Measurements from ENCODE around the gene NLRP3. TPM values are rescaled to one million over a fixed set of nuclear protein-coding genes. Genes with fewer than 3 reads are reported as not detected.

NLRP3 gene
- total RNA-seq, 1 experiment from 2014 or later, result 0.33 TPM

GRCh38 chr1:247444571-247444970 is 28.6 kb downstream of the NLRP3 start:
- Histone ChIP-seq H3K27me3 (ENCODE audit: control insufficient read depth, insufficient read depth, low read length) (no peaks in the 10 kb centered on the region; the same call in 1 of the 2 replicates), H3K27ac (ENCODE audit: low read length) (no peak overlapping the region), H3K9me3 (ENCODE audit: control insufficient read depth, insufficient read depth, low read depth, low read length) (no peaks in the 10 kb centered on the region), H3K4me3 (ENCODE audit: low read depth in 2 of 2, low read length in 2 of 2) (no peak overlapping the region), H3K36me3 (ENCODE audit: control insufficient read depth, insufficient read depth, low read length) (no peaks in the 10 kb centered on the region), H3K4me1 (ENCODE audit: control insufficient read depth, insufficient read depth, low read length) (no peaks in the 10 kb centered on the region)
- DNase-seq (ENCODE audit: low read depth, low spot score) (no peak), ATAC-seq (no peak)
- no TSS peak for BruUV-seq (replicated peaks)
- in situ Hi-C loops (cut with HindIII; ENCODE audit: low pct_unique_long_range_greater_than_20kb, low sequenced_read_pairs) (no loop called here), intact Hi-C loops (cut with micrococcal nuclease; ENCODE audit: unreplicated experiment) (no loop called here)
- ChIA-PET POLR2A (no interaction called here), CTCF (no interaction called here)
- TF ChIP-seq, protein P1, sequence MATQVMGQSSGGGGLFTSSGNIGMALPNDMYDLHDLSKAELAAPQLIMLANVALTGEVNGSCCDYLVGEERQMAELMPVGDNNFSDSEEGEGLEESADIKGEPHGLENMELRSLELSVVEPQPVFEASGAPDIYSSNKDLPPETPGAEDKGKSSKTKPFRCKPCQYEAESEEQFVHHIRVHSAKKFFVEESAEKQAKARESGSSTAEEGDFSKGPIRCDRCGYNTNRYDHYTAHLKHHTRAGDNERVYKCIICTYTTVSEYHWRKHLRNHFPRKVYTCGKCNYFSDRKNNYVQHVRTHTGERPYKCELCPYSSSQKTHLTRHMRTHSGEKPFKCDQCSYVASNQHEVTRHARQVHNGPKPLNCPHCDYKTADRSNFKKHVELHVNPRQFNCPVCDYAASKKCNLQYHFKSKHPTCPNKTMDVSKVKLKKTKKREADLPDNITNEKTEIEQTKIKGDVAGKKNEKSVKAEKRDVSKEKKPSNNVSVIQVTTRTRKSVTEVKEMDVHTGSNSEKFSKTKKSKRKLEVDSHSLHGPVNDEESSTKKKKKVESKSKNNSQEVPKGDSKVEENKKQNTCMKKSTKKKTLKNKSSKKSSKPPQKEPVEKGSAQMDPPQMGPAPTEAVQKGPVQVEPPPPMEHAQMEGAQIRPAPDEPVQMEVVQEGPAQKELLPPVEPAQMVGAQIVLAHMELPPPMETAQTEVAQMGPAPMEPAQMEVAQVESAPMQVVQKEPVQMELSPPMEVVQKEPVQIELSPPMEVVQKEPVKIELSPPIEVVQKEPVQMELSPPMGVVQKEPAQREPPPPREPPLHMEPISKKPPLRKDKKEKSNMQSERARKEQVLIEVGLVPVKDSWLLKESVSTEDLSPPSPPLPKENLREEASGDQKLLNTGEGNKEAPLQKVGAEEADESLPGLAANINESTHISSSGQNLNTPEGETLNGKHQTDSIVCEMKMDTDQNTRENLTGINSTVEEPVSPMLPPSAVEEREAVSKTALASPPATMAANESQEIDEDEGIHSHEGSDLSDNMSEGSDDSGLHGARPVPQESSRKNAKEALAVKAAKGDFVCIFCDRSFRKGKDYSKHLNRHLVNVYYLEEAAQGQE (IDR thresholded peaks at IDR 0.05; ENCODE audit: insufficient read depth in 1 of 2, low read depth in 2 of 2, low read length in 1 of 2), result no peak
- TF ChIP-seq, protein P2, sequence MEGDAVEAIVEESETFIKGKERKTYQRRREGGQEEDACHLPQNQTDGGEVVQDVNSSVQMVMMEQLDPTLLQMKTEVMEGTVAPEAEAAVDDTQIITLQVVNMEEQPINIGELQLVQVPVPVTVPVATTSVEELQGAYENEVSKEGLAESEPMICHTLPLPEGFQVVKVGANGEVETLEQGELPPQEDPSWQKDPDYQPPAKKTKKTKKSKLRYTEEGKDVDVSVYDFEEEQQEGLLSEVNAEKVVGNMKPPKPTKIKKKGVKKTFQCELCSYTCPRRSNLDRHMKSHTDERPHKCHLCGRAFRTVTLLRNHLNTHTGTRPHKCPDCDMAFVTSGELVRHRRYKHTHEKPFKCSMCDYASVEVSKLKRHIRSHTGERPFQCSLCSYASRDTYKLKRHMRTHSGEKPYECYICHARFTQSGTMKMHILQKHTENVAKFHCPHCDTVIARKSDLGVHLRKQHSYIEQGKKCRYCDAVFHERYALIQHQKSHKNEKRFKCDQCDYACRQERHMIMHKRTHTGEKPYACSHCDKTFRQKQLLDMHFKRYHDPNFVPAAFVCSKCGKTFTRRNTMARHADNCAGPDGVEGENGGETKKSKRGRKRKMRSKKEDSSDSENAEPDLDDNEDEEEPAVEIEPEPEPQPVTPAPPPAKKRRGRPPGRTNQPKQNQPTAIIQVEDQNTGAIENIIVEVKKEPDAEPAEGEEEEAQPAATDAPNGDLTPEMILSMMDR (IDR thresholded peaks at IDR 0.05), result no peak
- TF ChIP-seq SIN3A (IDR thresholded peaks at IDR 0.05; ENCODE audit: borderline replicate concordance, insufficient read depth, low read depth, low read length), result no peak
- TF ChIP-seq TCF7L2 (IDR thresholded peaks at IDR 0.05; ENCODE audit: low read depth, low read length), result no peak
- no peak for TF ChIP-seq POLR2AphosphoS5 (IDR thresholded peaks at IDR 0.05; ENCODE audit: low read depth, low read length)

DNA sequence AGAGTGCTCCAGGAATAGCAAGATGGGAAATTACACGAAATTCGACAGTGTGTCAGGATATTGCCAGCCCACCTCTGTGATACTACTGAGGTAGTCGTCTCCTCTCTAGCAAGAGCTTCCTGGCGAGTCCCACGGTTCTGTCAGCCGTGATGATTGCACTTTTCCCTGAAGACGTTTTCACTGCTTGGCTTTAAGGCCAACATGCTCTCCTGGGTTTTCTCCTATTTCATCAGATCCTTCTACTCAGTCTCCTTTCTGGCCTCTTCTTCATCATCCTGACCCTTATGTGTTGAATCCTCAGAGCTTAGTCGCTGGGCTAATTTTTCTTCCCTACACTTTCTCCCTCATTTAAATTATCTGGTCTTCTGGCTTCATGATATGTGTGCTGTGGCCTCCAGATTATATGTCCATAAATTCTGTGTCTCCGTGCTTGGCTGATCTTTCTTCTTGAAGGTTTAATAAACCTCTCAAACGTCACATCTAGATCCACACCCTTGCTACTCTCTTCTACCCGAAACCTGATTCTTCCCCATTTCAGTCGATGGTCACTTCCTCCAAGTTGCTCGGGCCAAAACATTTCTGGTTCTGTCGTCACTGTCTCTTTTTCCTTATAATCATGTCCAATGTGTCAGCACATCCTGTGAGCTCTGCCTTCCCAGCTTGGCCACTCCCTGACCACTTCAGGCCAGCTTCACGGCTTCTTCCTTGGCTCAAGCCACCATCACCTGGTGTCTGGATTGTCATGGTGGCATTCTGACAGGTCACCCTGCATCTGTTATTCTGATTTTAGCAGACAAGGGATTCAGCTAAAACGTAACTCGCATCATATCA is 29.8 kb downstream of the NLRP3 start:
- in situ Hi-C loops (cut with HindIII; ENCODE audit: low pct_unique_long_range_greater_than_20kb, low sequenced_read_pairs) (no loop called here), intact Hi-C loops (cut with micrococcal nuclease; ENCODE audit: unreplicated experiment) (no loop called here)
- H3K36me3 ChIP-seq (ENCODE audit: control insufficient read depth, insufficient read depth, low read length), result no peaks in the 10 kb centered on the region

More for the DNA sequence above, 29.8 kb downstream of the NLRP3 start:
- DNase-seq (ENCODE audit: low read depth, low spot score), result no peak
- TF ChIP-seq POLR2AphosphoS5 (IDR thresholded peaks at IDR 0.05; ENCODE audit: low read depth, low read length) (no peak), SIN3A (IDR thresholded peaks at IDR 0.05; ENCODE audit: borderline replicate concordance, insufficient read depth, low read depth, low read length) (no peak), TCF7L2 (IDR thresholded peaks at IDR 0.05; ENCODE audit: low read depth, low read length) (no peak)
- TF ChIP-seq, protein P2 (IDR thresholded peaks at IDR 0.05), result no peak
- TF ChIP-seq, protein P1 (IDR thresholded peaks at IDR 0.05; ENCODE audit: insufficient read depth in 1 of 2, low read depth in 2 of 2, low read length in 1 of 2), result no peak
- ChIA-PET POLR2A (interaction anchor here (0.6 kb wide), 1 partner anchor 627 kb away, joined by 3 read pairs; no protein-coding TSS in a partner anchor), CTCF (no interaction called here)
- BruUV-seq (replicated peaks), result no TSS peak
- Histone ChIP-seq H3K4me3 (ENCODE audit: low read depth in 2 of 2, low read length in 2 of 2) (no peak overlapping the region), H3K27me3 (ENCODE audit: control insufficient read depth, insufficient read depth, low read length) (peaks cover 2% of the 10 kb centered on the region), H3K4me1 (ENCODE audit: control insufficient read depth, insufficient read depth, low read length) (no peaks in the 10 kb centered on the region), H3K27ac (ENCODE audit: low read length) (no peak overlapping the region), H3K9me3 (ENCODE audit: control insufficient read depth, insufficient read depth, low read depth, low read length) (no peaks in the 10 kb centered on the region)
- ATAC-seq, result no peak
